ENCODE measurements around the gene YIPF7.
A peak's percentile ranks its signal among the peaks of the same experiment; 100 is the strongest.

The YIPF7 gene

DNA sequence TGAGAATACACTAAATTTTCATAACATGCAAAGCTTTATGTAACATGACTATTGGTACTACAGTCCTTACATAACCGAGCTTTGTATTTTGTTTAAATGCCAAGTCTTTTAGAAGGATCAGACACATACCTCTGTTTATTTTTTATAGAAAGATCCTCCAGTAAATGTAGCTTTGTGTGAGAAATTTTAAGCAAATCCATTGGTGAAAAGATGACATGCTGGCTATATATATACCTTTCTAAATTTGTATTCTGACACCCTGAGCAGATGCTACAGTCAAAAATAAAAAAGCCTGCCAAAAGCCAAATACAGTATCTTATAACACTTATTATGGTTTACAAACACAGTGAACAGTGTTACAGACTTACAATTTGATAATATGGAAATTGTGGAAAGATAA lies at the start of gene YIPF7:
Gene YIPF7, minus strand, starts transcription at position 201 of the 400 bp plus-strand sequence. CDS start 1,525 bp downstream, outside the sequence.
- DNase-seq (ENCODE audit: low read depth) = no peak
- H3K4me3 ChIP-seq (ENCODE audit: low read depth, low read length) = no peak within 1 kb of the TSS
- TF ChIP-seq CTCF (IDR thresholded peaks at IDR 0.05; ENCODE audit: low read depth, low read length) (no peak), MYC (IDR thresholded peaks at IDR 0.05; ENCODE audit: low read depth, low read length) (no peak), MAX (IDR thresholded peaks at IDR 0.05; ENCODE audit: low read depth, low read length) (no peak), POLR2A (IDR thresholded peaks at IDR 0.05; ENCODE audit: extremely low read depth, insufficient read length) (no peak)

GRCh38 chr4:44701037-44701436 lies 49.6 kb upstream of the YIPF7 start:
- DNase-seq (ENCODE audit: low read depth) = no peak
- no peak for TF ChIP-seq POLR2A (IDR thresholded peaks at IDR 0.05; ENCODE audit: extremely low read depth, insufficient read length)
- TF ChIP-seq CTCF (IDR thresholded peaks at IDR 0.05; ENCODE audit: low read depth, low read length) = no peak
- TF ChIP-seq MYC (IDR thresholded peaks at IDR 0.05; ENCODE audit: low read depth, low read length) = no peak
- TF ChIP-seq MAX (IDR thresholded peaks at IDR 0.05; ENCODE audit: low read depth, low read length) = no peak
- H3K4me3 ChIP-seq (ENCODE audit: low read depth, low read length) = no peak overlapping the region

- no peak for DNase-seq (ENCODE audit: low read depth)
- TF ChIP-seq POLR2A (IDR thresholded peaks at IDR 0.05; ENCODE audit: extremely low read depth, insufficient read length) (no peak), MYC (IDR thresholded peaks at IDR 0.05; ENCODE audit: low read depth, low read length) (no peak), CTCF (IDR thresholded peaks at IDR 0.05; ENCODE audit: low read depth, low read length) (no peak), MAX (IDR thresholded peaks at IDR 0.05; ENCODE audit: low read depth, low read length) (no peak)
Measured at GRCh38 chr4:44700427-44700826, 49.0 kb upstream of the YIPF7 start.

GRCh38 chr4:44684648-44685047 lies 33.2 kb upstream of the YIPF7 start:
- TF ChIP-seq MAX (IDR thresholded peaks at IDR 0.05; ENCODE audit: low read depth, low read length) (no peak), MYC (IDR thresholded peaks at IDR 0.05; ENCODE audit: low read depth, low read length) (no peak), POLR2A (IDR thresholded peaks at IDR 0.05; ENCODE audit: extremely low read depth, insufficient read length) (no peak), CTCF (IDR thresholded peaks at IDR 0.05; ENCODE audit: low read depth, low read length) (no peak)
- no peak for DNase-seq (ENCODE audit: low read depth)
- H3K4me3 ChIP-seq (ENCODE audit: low read depth, low read length) = no peak overlapping the region

More at GRCh38 chr4:44700427-44700826, 49.0 kb upstream of the YIPF7 start:
- no peak overlapping the region for H3K4me3 ChIP-seq (ENCODE audit: low read depth, low read length)

DNA sequence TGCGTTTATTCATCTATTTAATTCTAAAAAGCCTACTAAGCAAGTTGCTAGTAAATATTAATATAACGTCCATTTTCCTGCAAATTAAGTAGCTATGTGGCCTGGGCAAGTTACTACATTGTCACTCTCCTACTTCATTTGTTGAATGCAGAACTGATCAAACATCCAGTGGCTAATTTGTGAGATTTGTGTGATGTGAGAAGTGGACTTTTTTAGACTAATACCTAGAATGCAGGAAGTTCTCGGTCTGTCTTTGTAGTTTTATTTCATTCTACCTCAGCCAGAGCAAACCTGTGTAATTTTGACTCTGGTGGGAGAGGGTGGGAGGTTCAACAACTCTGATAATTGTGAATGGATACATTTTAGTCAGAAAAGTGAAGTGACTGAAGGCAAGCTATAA lies 27.6 kb upstream of the YIPF7 start:
- peak overlapping the region; percentile 95 for H3K4me3 ChIP-seq (ENCODE audit: low read depth, low read length)
- TF ChIP-seq MAX (IDR thresholded peaks at IDR 0.05; ENCODE audit: low read depth, low read length) (no peak), POLR2A (IDR thresholded peaks at IDR 0.05; ENCODE audit: extremely low read depth, insufficient read length) (no peak), CTCF (IDR thresholded peaks at IDR 0.05; ENCODE audit: low read depth, low read length) (no peak), MYC (IDR thresholded peaks at IDR 0.05; ENCODE audit: low read depth, low read length) (no peak)
- no peak for DNase-seq (ENCODE audit: low read depth)

All from NB4 (cell line).